Cardiac septum (tissue), 1 donor: ENCODE results near the gene VWA1. TPM values are rescaled to one million over a fixed set of nuclear protein-coding genes. Genes with fewer than 3 reads are reported as not detected.
A peak's percentile ranks its signal among the peaks of the same experiment; 100 is the strongest.

Experiments used
- DNase-seq: peaks from one replicate; pipeline ENCODE4 v3.0.0-alpha.2; 2020; ENCODE audit warnings: low spot score
- intact Hi-C: fragments of 100-400 bp; cut with DNase I; formaldehyde crosslinking; loops from one replicate; pipeline ENCODE4 v1.14.0; 2022
- long read RNA-seq: library from polyadenylated mRNA; unstranded; transcript quantifications from one replicate; pipeline ENCODE4 v2.0.0, GENCODE V29; 2021
- total RNA-seq: library from RNA; stranded (reverse); fragmentation: NEBNext Ultra II Directional; extraction: Animal tissue kit (Norgen Biotek cat#: 25700); gene quantifications from one replicate; pipeline ENCODE4 v1.2.1, GENCODE V29; 2021
- donor health status: DM: no; HTN: no; CAD: no.

VWA1 gene, protein sequence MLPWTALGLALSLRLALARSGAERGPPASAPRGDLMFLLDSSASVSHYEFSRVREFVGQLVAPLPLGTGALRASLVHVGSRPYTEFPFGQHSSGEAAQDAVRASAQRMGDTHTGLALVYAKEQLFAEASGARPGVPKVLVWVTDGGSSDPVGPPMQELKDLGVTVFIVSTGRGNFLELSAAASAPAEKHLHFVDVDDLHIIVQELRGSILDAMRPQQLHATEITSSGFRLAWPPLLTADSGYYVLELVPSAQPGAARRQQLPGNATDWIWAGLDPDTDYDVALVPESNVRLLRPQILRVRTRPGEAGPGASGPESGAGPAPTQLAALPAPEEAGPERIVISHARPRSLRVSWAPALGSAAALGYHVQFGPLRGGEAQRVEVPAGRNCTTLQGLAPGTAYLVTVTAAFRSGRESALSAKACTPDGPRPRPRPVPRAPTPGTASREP
- 35.3 TPM for total RNA-seq
- long read RNA-seq, full-length matches to known transcripts, result 79 of 122 reads
- long read RNA-seq, partial matches to known transcripts, result 35 of 122 reads
- long read RNA-seq, other reads (novel, unspliced or antisense), result 8 of 122 reads

DNA sequence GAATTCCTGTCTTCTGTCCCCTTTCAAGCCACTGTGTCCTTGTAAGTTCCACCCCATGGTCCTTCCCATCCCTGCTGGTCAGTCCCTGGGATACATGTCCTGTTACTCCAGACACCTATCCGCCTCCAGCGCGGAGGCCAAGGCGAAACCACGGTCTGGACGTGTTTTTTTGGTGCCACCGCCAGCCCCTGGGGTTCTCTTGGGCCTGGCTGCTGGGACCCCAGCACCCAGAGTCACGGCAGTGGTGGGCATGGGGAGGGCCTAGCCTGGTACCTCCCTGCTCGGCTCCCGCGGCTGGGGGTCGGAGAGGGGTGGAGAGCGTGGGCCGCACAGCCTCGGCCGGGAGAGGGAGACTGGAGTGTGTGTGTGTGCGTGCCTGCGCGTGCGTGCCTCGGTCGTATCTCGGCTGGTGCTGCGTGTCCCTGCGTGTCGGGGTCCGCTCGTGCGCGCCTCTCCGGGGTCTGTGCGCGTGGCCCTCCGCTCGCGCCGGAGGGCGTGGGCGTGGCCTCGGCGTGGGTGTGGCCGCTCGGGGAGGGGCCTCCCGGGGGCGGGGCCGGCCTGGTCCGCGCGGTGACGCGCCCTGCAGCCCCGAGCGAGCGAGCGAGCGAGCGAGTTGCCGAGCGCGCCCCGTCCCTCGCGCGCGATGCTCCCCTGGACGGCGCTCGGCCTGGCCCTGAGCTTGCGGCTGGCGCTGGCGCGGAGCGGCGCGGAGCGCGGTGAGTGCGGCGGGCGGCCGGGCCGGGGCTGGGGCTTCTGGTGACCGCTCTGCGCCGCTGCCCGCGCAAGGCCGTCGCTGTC lies at the start of gene VWA1:
Gene VWA1 (plus strand): TSS at position 585 of the 798 bp plus-strand sequence. CDS start 59 bp downstream, at position 644.
- intact Hi-C loops, result no loop called here
- DNase-seq, result no peak

DNA sequence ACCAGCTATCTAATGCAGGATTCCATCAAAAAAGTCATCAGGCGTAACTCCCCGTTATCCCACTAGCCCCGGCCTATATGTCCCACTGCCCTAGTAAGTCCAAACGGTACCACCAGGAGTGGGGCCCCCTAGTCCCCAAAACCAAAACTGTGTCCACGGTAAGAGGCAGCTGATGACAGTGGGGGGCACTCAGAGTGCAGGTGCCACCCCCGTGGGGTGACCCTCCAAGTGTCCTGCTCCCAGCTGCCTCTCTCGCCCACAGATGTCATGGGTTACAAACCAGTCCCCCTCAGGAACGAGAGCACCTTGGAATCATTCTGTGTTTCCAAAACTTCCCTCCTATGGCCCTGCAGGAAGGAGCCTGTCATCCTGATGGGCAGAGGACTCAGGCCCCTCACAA lies 49.6 kb upstream of the VWA1 start:
- no peak for DNase-seq
- intact Hi-C loops, result no loop called here

DNA sequence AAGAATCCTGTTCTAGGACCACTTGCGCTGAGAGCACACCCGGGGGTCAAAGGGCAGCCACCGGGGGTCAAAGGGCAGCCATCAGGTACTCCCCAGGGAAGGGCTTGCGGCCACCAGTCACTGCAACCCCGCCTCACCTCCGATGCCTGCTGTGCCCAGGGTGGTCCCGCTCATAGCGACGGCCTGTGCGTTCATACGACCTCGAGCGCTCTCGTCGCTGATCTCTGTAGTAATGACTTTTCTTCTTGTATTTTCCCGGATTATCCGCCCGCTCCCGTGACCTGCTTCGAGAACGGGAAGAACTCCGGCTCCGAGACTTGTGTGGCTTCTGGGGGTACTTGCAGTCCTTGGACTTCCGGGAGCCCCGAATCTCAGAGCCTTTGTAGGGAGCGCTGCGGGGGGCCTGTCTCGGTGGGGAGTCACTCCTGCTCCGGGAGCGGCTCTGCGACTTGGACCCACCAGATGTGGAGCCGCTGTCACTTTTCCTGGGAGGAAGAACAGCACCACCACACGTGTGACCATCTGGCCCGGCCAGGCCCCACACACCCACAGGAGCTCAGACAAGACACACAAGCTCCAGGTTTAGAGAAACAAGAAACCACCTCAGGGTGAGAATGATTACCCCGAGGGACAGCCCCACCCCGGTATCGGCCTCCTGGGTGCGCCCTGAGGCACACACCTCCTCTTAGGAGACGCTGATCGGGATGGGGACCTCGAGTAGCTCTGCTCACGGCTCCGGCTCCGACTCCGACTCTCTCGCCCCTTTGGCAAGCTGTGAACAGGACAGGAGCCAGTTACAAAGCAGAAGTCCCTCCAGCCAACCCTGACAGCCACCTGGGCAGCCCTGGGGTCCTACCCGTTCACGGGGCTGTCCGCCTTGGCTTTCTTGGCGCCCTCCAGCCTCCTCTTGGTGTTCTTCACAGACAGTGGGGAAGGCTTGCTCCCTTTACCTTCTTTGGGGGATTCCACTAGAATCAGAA lies 48.1 kb upstream of the VWA1 start:
- intact Hi-C loops, result no loop called here
- no peak for DNase-seq

DNA sequence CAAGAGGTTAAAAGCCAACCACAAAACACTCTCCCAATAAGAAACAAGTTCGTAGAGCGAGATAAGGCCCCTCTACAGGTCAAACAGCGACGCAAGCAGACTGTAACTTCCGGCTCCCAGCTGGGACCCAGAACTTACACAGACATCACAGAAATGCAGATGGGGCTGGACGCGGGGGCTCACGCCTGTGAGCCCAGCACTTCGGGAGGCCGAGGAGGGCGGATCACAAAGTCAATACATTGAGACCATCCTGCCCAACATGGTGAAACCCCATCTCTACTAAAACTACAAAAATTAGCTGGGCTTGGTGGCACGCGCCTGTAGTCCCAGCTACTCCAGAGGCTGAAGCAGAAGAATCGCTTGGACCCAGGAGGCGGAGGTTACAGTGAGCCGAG lies 47.4 kb upstream of the VWA1 start:
- intact Hi-C loops, result no loop called here
- DNase-seq, result no peak

DNA sequence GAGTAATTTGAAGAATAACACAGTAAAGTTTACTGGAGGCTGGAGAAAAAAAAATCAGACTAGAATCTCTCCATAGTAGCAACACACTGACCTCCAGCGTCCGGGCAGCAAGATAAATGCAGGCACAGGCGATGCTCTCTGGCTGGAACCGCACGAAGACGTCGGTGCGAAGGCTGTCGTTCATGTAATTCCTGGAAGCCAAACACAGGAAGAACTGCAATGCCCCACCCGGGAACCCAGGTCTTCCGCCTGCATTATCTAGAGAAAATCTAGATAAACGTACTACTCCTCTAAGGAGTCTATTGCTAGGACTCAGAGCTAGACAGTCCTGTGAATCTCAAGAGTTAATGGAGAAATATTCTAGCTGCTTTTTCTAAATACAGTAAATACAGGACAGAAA lies 44.8 kb upstream of the VWA1 start:
- no peak for DNase-seq
- intact Hi-C loops, result no loop called here

DNA sequence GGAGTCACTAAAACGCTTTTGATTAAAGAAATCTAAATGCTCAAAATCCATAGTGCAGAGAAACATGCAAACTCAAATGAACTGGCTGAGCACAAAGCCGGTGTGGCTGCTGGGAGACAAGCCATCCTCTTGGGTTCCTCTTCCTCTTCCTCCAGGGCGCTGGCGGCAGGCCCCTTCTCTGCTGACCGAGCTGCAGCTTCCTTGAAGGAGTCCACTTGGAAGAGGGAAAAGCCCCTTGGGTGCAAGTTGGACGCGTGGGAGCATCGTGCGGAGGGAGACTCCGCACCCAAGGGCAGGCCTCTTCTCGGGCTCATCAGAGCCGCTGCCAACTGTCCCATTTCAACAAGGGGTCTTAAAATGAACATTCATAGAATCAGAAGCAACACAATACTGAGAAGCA lies 44.3 kb upstream of the VWA1 start:
- intact Hi-C loops, result no loop called here
- no peak for DNase-seq

DNA sequence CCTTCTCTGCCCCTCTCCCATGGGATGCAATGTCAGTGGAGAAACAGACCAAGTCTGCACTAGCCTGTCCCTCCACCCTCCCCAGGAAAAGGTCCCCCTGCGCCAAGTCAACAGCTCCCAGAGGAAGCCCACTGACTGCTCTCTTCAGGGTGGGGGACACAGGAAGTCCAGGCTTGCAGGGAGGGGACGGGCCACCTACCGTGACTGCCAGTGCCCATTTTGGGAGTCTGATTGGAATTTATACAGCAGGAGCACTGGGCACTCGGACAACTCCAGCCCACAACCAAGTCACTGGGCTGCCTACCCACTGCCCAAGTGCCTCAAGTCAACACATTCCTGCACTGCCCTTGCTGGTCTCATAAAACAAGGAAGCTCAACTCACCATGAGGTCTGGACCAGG lies 42.5 kb upstream of the VWA1 start:
- intact Hi-C loops, result no loop called here
- no peak for DNase-seq

DNA sequence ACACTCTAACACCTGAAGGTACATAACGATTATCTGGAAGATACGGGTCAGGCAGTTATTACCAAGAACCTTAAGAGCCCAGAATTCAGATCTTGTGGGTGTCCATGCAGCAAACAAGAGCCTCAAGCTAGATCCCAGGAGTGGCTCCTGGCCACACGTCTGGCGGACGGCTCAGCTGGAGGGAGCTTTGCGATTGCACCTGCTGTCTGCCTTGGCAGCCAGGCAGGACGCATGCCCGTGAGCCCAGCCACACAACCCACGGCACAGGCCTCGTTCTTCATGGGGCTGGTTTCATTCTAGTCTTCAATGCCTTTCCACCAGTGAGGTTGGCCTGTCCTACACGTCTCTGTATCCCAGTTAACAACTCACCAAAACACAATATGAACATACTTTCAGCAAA lies 42.1 kb upstream of the VWA1 start:
- intact Hi-C loops, result no loop called here
- no peak for DNase-seq

DNA sequence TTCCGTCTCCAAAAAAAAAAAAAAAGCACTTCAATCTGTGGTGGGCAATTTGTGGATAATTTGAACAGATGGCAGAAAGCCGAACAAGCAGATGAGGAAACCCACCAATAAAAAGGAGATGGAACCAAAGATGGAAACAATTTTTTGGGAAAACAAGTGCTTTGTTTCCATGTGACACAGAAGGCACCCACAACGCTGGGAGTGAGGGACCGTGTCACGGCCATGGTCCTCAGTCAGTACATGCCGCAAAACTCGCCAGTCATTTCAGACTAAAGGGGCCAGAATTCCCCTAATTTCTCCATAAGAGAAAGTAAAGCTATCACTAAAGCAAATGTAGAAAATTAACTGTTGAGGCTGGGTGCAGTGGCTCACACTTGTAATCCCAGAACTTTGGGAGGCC lies 41.4 kb upstream of the VWA1 start:
- DNase-seq, result no peak
- intact Hi-C loops, result no loop called here

DNA sequence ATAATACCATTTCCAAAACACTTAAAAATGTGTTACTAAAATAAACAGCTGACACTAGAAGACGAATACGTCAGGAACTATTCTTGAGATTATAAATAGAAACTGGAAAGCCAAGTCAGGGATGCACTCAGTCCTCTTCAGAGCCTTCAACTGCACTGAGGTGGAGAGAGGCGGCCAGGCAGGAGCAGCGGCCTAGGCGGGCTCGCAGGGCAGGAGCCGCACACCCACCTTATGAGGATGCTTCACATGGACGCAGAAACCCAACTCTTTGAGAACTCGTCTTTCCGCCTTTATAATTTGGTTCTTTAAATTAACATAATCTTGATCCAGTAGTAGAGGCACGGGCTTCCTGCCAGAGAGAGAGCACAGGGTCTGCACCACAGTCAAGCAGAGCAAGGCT lies 40.3 kb upstream of the VWA1 start:
- DNase-seq, result no peak

DNA sequence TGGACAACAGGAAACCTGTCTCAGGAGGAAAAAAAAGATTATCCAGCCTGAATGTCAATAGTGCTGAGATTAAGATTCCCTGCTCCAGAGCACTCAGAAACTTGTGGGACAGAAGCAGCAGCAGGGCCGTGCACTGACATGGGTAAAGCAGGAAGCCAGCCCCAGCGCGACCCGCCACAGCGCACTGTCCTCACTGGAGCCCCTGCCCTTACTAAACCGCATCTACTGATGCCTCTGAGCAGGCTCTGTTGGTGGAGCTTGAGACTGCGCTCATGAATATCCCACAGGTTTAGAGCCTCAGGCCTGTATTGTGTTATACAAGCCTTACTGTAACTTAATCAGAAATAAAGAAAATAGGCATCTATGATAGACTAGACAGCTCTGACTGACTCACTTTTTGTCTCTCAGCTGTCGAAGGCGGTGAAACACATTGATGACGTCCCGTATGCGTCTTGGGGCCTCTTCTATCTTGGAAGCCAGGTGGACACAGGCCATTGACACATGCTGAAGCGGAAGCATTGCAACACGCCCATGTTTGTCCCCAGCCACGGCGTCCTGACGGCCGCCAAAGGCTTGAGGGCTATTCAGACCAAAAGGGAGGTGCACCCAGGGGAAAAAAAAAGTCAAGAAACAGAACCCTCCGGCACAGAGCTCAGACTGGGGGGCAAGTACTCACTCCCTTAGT lies 37.5 kb upstream of the VWA1 start:
- no peak for DNase-seq
- intact Hi-C loops, result loop anchor here (5.0 kb wide), 1 partner anchor 44 kb away; no protein-coding TSS in a partner anchor

More for the DNA sequence above, 40.3 kb upstream of the VWA1 start:
- intact Hi-C loops, result loop anchor here (5.0 kb wide), 1 partner anchor 47 kb away; no protein-coding TSS in a partner anchor

DNA sequence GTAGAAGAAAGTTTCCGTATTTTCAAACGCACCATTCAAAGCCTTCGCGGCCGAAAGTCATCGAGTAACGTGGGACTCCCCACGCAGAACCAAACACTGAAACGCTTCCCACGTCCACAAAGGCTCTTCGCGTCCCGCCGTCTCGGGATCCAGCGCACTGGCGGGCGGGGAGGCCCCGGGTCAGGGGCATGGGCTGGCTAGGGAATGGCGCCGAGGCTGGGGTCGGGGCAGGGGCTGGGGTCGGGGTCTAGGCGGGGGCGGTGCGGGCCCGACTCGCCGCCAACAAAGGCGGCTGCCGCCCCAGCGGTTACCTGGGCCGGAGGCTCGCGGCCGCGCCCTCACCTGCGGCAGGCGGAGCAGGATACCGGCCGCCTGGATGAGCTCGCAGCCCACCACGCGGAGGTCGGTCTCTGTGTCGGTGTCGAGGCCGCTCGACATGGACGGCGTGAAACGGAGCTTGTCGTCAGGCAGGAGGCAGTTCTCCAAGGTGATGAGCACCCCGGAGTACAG lies 36.8 kb upstream of the VWA1 start:
- DNase-seq, result no peak
- intact Hi-C loops, result loop anchor here (1.0 to 5.0 kb wide), 2 partner anchors 9 to 44 kb away; partner anchors contain the start of gene MRPL20

DNA sequence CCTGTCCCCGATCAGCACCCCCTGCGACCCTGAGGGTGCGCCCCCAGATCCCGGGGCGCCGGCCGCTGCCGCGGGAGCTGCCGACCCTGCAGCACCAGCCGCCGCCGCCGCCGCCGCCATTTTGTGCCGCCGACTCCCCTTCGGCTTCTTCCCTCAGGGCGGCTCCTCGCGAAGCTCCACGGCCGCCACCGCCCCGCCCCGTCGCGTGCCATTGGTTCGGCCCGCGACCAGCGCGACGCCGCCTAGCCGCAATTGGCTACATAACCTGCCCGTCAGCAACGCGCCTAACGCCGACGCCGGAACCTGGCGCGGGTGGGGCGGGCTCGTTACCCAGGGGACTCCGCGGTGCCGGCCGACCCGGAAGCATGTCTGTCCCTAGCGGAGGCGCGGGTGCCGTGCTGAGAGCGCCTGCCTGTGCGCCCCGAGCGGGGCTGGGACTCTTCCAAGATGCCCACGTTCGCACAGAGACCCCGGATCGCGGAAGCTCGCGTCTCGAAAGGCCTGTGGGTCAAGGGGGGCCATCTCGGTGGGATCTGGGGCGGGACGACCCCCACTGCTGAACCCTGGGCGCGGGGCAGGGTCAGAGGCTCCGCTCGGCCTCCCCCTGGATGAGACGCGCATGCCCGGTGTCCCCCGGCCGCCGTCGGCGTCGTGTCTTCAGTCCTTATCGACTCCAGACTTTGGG lies 36.2 kb upstream of the VWA1 start, which contains the start of gene CCNL2:
Gene CCNL2 (minus strand): TSS at position 149 of the 685 bp plus-strand sequence. CDS start 29 bp downstream, at position 120.
- DNase-seq, result peak; percentile 99
- intact Hi-C loops, result loop anchor here (1.0 to 5.0 kb wide), 2 partner anchors 8 to 43 kb away; partner anchors contain the start of gene MRPL20

DNA sequence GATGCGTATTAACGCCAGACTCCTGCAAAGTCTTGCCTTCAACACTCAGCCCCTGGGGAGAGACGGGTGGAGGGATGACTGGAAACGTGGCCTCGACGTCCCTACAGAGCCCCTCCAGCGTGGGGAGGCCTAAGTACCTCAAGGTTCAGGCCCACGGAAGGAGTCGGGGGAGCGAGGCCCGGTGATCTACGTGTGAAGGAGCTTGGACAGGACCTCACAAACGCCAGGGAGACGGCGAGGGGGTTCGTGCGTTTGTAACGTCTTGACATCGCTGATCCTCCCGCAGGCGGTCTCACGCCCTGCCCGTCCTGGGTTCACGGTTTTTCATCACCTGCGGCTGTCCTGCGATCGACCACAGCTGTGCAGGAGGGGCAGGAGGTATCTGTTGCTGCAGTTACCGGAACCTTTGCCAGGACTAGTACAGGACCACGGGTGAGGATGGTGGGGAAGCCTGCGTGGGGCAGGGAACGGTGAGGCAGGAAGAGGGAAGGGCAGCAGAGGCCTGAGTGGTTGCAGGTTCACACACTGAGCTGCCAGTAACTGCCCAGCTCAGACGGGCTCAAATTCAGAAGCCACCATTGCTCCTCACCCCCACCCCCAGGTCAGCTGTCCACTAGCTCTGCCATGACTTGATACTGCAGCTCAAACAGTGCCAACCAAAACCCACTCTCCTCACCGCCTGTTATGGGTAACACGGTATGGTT lies 35.5 kb upstream of the VWA1 start:
- intact Hi-C loops, result loop anchor here (1.0 to 5.0 kb wide), 3 partner anchors 7 to 71 kb away; partner anchors contain the start of genes ATAD3B and MRPL20
- DNase-seq, result no peak

DNA sequence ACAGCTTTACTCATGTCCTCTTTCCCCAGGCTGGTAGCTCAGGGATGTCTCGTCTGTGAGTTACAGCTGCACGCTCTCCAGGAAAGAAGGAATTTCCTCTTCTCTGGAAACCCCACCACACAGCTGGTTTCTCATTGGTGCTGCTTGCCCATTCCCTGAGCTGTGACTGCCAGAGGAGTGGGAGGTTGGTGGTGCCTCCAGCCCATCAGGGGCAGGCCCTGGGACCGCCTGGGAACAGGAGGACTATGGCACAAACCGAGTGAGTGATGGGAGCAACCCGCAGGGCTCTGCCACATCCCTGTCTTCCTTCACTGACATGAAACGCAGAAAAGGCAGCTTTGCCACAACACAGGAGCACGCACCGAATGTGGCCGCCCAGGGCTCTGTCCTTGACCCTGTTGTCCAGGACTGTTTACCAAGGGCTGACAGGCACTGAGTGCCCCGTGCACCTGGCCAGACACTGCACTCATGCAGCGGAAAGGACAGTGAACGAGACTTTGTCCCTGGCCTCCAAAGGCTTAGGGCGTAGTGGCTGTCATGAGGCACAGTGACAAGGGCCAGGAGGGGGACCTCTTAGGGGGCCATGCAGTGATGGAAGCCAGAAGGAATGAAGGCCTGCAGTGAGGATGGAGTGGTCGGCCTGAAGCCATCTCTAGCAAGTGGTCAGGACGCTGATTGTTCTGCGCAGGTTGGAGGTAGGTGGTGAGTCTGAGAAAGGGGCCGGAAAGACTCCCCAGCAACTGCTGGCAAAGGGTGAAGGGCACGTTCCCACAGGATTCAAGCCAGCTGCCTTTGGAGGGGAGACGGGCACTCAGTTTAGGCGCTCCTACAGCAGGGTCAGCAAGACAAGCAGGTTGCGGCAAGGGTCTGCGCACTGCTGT lies 34.7 kb upstream of the VWA1 start:
- no peak for DNase-seq
- intact Hi-C loops, result loop anchor here (2.0 kb wide), 1 partner anchor 70 kb away; the partner anchor contains the start of gene ATAD3B

DNA sequence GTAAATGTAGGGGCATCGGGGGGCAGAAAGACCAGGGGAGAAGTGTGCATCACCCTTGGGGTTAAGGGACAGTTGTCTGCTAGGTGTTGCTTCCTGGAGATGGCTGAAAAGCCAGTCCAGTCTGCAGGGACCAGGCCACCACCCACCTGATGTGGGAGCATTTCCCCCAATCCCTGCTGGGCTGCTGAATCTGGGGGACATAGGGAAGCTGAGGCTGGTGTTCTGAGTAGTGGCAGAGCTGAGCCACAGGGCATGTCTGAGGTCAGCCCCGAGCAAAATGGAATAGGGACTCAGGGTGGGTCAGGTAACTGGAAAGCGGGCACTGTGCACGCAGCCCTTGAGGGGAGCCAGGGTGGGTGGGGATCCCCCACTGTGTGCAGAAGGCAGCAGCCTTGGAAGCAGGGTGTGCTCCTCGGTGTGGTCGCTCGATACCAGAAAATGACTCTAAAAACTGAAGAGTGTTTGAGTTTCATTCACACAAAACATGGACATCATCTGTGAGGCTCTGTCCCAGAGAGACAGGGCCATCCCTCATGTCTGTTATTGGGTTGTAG lies 34.0 kb upstream of the VWA1 start:
- no peak for DNase-seq
- intact Hi-C loops, result loop anchor here (2.0 kb wide), 1 partner anchor 69 kb away; the partner anchor contains the start of gene ATAD3B
